Osteocyte (in vitro differentiated cells): ENCODE data around the gene NDFIP2. TPM values are rescaled to one million over a fixed set of nuclear protein-coding genes. Genes with fewer than 3 reads are reported as not detected.
"Not testable (repeated sequence)": the region's sequence is repeated elsewhere in the genome, so short reads cannot be mapped to it uniquely, and the experiment has no call there.

Source experiments
- DNase-seq: peaks from one replicate; pipeline ENCODE4 v3.0.0; 2021; ENCODE audit warnings: mixed read lengths; ENCODE audit not compliant: unreplicated experiment; ENCODE audit errors: extremely low spot score
- H3K27ac Mint-ChIP-seq: one replicate; pipeline ENCODE4 v1.8.0; 2021; ENCODE audit warnings: mild to moderate bottlenecking, mixed read lengths; ENCODE audit not compliant: unreplicated experiment
- H3K27me3 Mint-ChIP-seq: one replicate; pipeline ENCODE4 v1.8.0; 2021; ENCODE audit warnings: mixed read lengths; ENCODE audit not compliant: unreplicated experiment
- H3K36me3 Mint-ChIP-seq: one replicate; pipeline ENCODE4 v1.8.0; 2021; ENCODE audit warnings: mixed read lengths; ENCODE audit not compliant: unreplicated experiment
- H3K4me1 Mint-ChIP-seq: one replicate; pipeline ENCODE4 v1.8.0; 2021; ENCODE audit warnings: mixed read lengths; ENCODE audit not compliant: unreplicated experiment
- H3K4me3 Mint-ChIP-seq: one replicate; pipeline ENCODE4 v1.8.0; 2021; ENCODE audit warnings: mild to moderate bottlenecking, moderate library complexity, mixed read lengths; ENCODE audit not compliant: unreplicated experiment
- H3K9me3 Mint-ChIP-seq: one replicate; pipeline ENCODE4 v1.8.0; 2021; ENCODE audit warnings: mixed read lengths; ENCODE audit not compliant: unreplicated experiment
- total RNA-seq: library from RNA; stranded (reverse); gene quantifications from 2 replicates; pipeline ENCODE4 v1.2.1, GENCODE V29; 2021
- TF ChIP-seq, protein P1 (sequence below): fragments of 200-600 bp; sonication (generic); IDR thresholded peaks from 2 replicates; pipeline ENCODE4 v1.5.0; 2021; ENCODE audit warnings: antibody characterized with exemption, mild to moderate bottlenecking, moderate library complexity

Gene NDFIP2
- total RNA-seq, 1 donor from 2014 or later: 30.6 TPM

DNA sequence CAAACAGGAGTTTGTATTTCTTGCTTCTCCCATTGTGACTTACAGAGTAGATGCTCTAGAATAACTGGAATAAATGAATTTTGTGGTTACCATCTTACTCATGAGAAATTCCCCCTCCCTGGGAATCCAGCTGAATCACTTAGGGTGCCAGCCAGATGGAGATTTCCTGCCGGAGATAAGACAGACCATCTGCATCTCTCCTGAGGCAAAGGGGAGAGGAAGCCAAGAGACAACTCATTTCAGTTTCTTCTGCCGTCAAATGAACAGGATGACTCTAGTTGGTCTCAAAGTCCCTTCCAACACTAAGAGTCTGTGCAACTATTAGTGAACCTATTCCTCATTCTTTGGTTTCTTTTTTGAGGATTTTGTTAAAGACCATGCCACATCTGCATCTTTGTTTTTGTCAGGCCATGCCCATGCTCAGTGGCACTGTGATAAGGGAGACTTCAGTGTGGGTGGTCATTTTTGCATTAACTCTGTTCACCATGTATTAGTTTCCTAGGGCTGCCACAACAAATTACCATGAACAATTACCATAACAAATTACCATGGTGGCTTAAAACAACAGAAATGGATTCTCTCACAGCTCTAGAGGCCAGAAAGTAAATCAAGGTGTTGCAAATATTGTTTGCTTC lies 112.8 kb downstream of the NDFIP2 start:
- no peaks in the 10 kb centered on the region for H3K9me3 Mint-ChIP-seq
- TF ChIP-seq, protein P1, sequence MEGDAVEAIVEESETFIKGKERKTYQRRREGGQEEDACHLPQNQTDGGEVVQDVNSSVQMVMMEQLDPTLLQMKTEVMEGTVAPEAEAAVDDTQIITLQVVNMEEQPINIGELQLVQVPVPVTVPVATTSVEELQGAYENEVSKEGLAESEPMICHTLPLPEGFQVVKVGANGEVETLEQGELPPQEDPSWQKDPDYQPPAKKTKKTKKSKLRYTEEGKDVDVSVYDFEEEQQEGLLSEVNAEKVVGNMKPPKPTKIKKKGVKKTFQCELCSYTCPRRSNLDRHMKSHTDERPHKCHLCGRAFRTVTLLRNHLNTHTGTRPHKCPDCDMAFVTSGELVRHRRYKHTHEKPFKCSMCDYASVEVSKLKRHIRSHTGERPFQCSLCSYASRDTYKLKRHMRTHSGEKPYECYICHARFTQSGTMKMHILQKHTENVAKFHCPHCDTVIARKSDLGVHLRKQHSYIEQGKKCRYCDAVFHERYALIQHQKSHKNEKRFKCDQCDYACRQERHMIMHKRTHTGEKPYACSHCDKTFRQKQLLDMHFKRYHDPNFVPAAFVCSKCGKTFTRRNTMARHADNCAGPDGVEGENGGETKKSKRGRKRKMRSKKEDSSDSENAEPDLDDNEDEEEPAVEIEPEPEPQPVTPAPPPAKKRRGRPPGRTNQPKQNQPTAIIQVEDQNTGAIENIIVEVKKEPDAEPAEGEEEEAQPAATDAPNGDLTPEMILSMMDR: no peak
- no peak for DNase-seq
- no peak overlapping the region for H3K4me3 Mint-ChIP-seq
- H3K36me3 Mint-ChIP-seq: no peaks in the 10 kb centered on the region
- H3K27me3 Mint-ChIP-seq: peaks cover 15% of the 10 kb centered on the region
- H3K27ac Mint-ChIP-seq: no peak overlapping the region
- no peaks in the 10 kb centered on the region for H3K4me1 Mint-ChIP-seq

DNA sequence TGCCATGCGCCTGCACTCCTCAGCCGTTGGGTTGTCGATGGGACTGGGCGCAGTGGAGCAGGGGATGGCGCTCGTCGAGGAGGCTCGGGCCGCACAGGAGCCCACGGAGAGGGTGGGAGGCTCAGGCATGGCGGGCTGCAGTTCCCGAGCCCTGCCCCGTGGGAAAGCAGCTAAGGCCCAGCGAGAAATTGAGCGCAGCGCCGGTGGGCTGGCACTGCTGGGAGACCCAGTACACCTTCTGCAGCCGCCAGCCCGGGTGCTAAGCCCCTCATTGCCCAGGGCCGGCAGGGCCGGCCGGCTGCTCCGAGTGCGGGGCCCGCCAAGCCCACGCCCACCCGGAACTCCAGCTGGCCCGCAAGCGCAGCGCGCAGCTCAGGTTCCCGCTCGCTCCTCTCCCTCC lies 119.2 kb downstream of the NDFIP2 start:
- H3K27ac Mint-ChIP-seq, H3K9me3 Mint-ChIP-seq, H3K36me3 Mint-ChIP-seq, DNase-seq, H3K4me1 Mint-ChIP-seq, H3K4me3 Mint-ChIP-seq: not testable (repeated sequence)
- peaks cover 23% of the 10 kb centered on the region for H3K27me3 Mint-ChIP-seq

DNA sequence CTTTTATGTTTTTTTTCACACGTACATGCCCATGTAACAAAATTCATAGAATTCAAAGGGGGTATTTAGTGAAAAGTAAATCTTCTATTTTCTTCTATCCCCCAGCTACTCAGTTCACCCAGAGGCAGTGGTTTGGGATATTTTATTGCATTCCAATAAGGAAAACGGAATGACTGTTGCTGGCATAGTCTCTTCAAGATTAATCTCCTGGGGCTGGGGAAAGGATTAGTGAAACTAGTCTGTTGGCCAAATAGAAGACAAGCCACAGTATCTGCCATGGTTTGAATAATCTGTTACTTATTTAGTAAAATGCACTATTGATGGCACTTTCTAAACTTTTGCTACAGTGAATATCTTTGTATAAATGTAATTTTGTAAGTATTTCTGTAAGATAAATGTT lies 122.0 kb downstream of the NDFIP2 start:
- TF ChIP-seq, protein P1: no peak
- H3K4me1 Mint-ChIP-seq: no peaks in the 10 kb centered on the region
- H3K27ac Mint-ChIP-seq: no peak overlapping the region
- H3K9me3 Mint-ChIP-seq: peaks cover 7% of the 10 kb centered on the region
- H3K27me3 Mint-ChIP-seq: peaks cover 14% of the 10 kb centered on the region
- no peak overlapping the region for H3K4me3 Mint-ChIP-seq
- no peak for DNase-seq
- no peaks in the 10 kb centered on the region for H3K36me3 Mint-ChIP-seq

DNA sequence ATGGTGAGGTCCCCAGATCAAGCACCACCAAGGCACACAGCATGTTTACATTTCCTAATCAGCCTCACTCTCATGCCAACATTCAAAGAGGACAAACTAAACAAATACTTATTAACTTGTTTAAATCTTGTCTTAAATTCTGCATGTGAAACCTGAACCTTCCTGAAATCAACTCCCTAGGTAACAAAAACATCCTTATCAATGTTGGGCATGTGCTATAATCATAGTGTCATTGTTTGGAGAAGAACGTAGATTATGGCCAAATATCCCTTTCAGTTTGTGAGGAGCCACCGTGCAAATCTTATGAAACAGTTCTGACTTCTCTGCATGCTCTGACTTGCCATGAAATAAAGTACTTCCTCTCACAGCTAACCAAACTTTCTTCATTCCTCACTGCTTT lies 123.8 kb downstream of the NDFIP2 start:
- no peaks in the 10 kb centered on the region for H3K4me1 Mint-ChIP-seq
- TF ChIP-seq, protein P1: no peak
- H3K27ac Mint-ChIP-seq: no peak overlapping the region
- H3K36me3 Mint-ChIP-seq: no peaks in the 10 kb centered on the region
- no peak overlapping the region for H3K4me3 Mint-ChIP-seq
- DNase-seq: no peak
- H3K27me3 Mint-ChIP-seq: peaks cover 8% of the 10 kb centered on the region
- H3K9me3 Mint-ChIP-seq: peaks cover 10% of the 10 kb centered on the region

Other genes with a start within 250 kb of the NDFIP2 start
- gene RBM26, start 74.9 kb upstream of the NDFIP2 start, total RNA-seq: 37.5 and 38.3 TPM in 2 replicates